OCI-LY7 (cell line): ENCODE measurements around the gene ZSCAN4.

ENCODE experiments used
- EZH2phosphoT487 ChIP-seq: fragments of 200-600 bp; sonication (generic); IDR thresholded peaks from 2 replicates; pipeline ENCODE4 v1.6.1; 2018; ENCODE audit warnings: low read depth, borderline replicate concordance, mild to moderate bottlenecking, mixed run types, antibody characterized with exemption, low read length, moderate library complexity, mixed read lengths
- TF ChIP-seq, protein P1 (sequence below): fragments of 200-600 bp; sonication (generic); conservative IDR thresholded peaks from 2 replicates; pipeline ENCODE4 v1.5.1; 2014; ENCODE audit warnings: mild to moderate bottlenecking, antibody characterized with exemption, low read length, moderate library complexity, mixed read lengths

GRCh38 chr19:57653689-57654088 is 15.0 kb upstream of the ZSCAN4 start:
- TF ChIP-seq, protein P1, sequence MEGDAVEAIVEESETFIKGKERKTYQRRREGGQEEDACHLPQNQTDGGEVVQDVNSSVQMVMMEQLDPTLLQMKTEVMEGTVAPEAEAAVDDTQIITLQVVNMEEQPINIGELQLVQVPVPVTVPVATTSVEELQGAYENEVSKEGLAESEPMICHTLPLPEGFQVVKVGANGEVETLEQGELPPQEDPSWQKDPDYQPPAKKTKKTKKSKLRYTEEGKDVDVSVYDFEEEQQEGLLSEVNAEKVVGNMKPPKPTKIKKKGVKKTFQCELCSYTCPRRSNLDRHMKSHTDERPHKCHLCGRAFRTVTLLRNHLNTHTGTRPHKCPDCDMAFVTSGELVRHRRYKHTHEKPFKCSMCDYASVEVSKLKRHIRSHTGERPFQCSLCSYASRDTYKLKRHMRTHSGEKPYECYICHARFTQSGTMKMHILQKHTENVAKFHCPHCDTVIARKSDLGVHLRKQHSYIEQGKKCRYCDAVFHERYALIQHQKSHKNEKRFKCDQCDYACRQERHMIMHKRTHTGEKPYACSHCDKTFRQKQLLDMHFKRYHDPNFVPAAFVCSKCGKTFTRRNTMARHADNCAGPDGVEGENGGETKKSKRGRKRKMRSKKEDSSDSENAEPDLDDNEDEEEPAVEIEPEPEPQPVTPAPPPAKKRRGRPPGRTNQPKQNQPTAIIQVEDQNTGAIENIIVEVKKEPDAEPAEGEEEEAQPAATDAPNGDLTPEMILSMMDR, result no peak
- TF ChIP-seq EZH2phosphoT487, result no peak
